MM.1S (cell line): ENCODE data around the gene UTS2R.

Experiments
- DNase-seq: peaks from one replicate; pipeline ENCODE4 v3.0.0-alpha.2; 2015
- H2AFZ ChIP-seq: fragments of 300-600 bp; sonication (generic); 2 replicates; pipeline ENCODE4 v1.6.0; 2016; ENCODE audit warnings: antibody characterized with exemption, low read length
- H3F3A ChIP-seq: fragments of 300-600 bp; sonication (generic); 2 replicates; pipeline ENCODE4 v1.6.1; 2016; ENCODE audit warnings: mild to moderate bottlenecking, antibody characterized with exemption, low read length, moderate library complexity, mixed read lengths; ENCODE audit not compliant: insufficient read depth
- H3K27ac ChIP-seq: fragments of 300-600 bp; sonication (generic); 2 replicates; pipeline ENCODE4 v1.5.1; 2016; ENCODE audit warnings: mild to moderate bottlenecking, low read length
- H3K27me3 ChIP-seq: fragments of 300-600 bp; sonication (generic); replicated peaks from 2 replicates; pipeline ENCODE4 v1.6.0; 2016; ENCODE audit warnings: low read length; ENCODE audit not compliant: insufficient read depth
- H3K36me3 ChIP-seq: fragments of 300-600 bp; sonication (generic); replicated peaks from 2 replicates; pipeline ENCODE4 v1.6.1; 2016; ENCODE audit warnings: mild to moderate bottlenecking, low read length, mixed read lengths; ENCODE audit not compliant: insufficient read depth
- H3K4me1 ChIP-seq: fragments of 300-600 bp; sonication (generic); 2 replicates; pipeline ENCODE4 v1.6.1; 2016; ENCODE audit warnings: low read length, mixed read lengths
- H3K4me2 ChIP-seq: fragments of 300-600 bp; sonication (generic); 2 replicates; pipeline ENCODE4 v1.6.0; 2016; ENCODE audit warnings: low read depth, low read length
- H3K4me3 ChIP-seq: fragments of 300-600 bp; sonication (generic); 2 replicates; pipeline ENCODE4 v1.5.1; 2016; ENCODE audit warnings: low read length, mixed read lengths
- H3K79me2 ChIP-seq: fragments of 300-600 bp; sonication (generic); 2 replicates; pipeline ENCODE4 v1.6.1; 2016; ENCODE audit warnings: mixed run types, low read length, mixed read lengths
- H3K9ac ChIP-seq: fragments of 300-600 bp; sonication (generic); 2 replicates; pipeline ENCODE4 v1.6.1; 2016; ENCODE audit warnings: low read length, mixed read lengths
- H3K9me2 ChIP-seq: fragments of 300-600 bp; sonication (generic); replicated peaks from 2 replicates; pipeline ENCODE4 v1.6.1; 2016; ENCODE audit warnings: mild to moderate bottlenecking, low read length, mixed read lengths; ENCODE audit not compliant: insufficient read depth
- H3K9me3 ChIP-seq: fragments of 300-600 bp; sonication (generic); replicated peaks from 2 replicates; pipeline ENCODE4 v1.6.1; 2016; ENCODE audit warnings: mild to moderate bottlenecking, low read length, mixed read lengths; ENCODE audit not compliant: insufficient read depth
- H4K20me1 ChIP-seq: fragments of 300-600 bp; sonication (generic); 2 replicates; pipeline ENCODE4 v1.6.1; 2016; ENCODE audit warnings: mild to moderate bottlenecking, low read length, moderate library complexity, mixed read lengths; ENCODE audit not compliant: insufficient read depth
- CTCF ChIP-seq: fragments of 300-600 bp; sonication (generic); IDR thresholded peaks from 2 replicates; pipeline ENCODE4 v1.5.1; 2016; ENCODE audit warnings: antibody characterized with exemption, low read length, mixed read lengths
- EZH2 ChIP-seq: fragments of 300-600 bp; sonication (generic); optimal IDR thresholded peaks from 2 replicates; pipeline ENCODE3; 2017; ENCODE audit warnings: low read depth, mild to moderate bottlenecking, antibody characterized with exemption, low read length, mixed read lengths
- EZH2phosphoT487 ChIP-seq: fragments of 300-600 bp; sonication (generic); IDR thresholded peaks from 2 replicates; pipeline ENCODE4 v1.6.1; 2018; ENCODE audit warnings: antibody characterized with exemption, low read length

The UTS2R gene

DNA sequence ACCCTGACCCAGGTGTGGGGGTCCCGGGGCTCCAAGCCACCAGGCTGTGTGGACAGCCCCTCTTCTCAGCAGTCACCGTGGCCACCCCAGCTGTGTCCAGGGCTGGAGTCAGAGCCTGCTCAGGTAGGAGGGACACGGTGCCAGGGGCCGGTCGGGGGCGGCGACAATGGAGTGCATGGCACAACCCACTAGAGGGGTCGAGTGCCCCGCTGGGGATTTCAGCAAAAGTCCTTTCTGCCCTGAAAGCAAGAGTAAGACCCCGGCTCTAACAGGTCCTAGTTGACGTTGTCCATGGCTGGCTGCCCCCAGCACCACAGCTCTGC is 11.3 kb downstream of the UTS2R start:
- Histone ChIP-seq H4K20me1 (no peaks in the 10 kb centered on the region), H3K27me3 (no peaks in the 10 kb centered on the region; the same call in 1 of the 2 replicates), H3K9me3 (no peaks in the 10 kb centered on the region), H3K4me2 (no peak overlapping the region), H3K9me2 (no peaks in the 10 kb centered on the region), H2AFZ (no peak overlapping the region), H3K79me2 (no peaks in the 10 kb centered on the region), H3K4me1 (peaks cover 3% of the 10 kb centered on the region; the same call in 1 of the 2 replicates), H3F3A (no peaks in the 10 kb centered on the region), H3K4me3 (no peak overlapping the region), H3K9ac (no peak overlapping the region), H3K27ac (no peak overlapping the region), H3K36me3 (no peaks in the 10 kb centered on the region)
- TF ChIP-seq CTCF: no peak
- no peak for TF ChIP-seq EZH2
- no peak for TF ChIP-seq EZH2phosphoT487
- no peak for DNase-seq

DNA sequence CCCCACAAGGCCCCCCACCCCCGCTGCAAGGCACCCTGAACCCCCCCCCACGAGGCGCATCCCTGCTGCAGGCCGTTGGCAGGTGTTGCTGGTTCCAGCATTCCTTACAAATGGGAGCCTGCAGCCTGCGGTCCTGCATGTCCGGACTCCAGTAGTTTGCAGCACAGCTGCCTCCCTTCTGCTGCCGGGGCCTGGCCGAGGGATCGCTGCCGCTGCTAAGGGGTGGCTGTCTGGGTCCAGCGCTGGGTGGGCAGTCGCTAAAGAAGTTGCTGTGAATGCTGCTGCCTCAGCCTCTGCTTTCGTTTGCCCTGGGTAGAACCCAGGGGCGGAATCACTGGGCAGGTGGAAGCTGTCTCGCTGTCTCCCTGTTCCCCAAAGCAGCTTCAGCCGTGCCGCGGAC is 11.8 kb downstream of the UTS2R start:
- DNase-seq: no peak
- no peak overlapping the region for H3K4me2 ChIP-seq
- H3K9me2 ChIP-seq: no peaks in the 10 kb centered on the region
- no peaks in the 10 kb centered on the region for H3K36me3 ChIP-seq
- TF ChIP-seq EZH2 (no peak), CTCF (no peak), EZH2phosphoT487 (no peak)
- peaks cover 3% of the 10 kb centered on the region; the same call in 1 of the 2 replicates for H3K4me1 ChIP-seq
- no peaks in the 10 kb centered on the region; the same call in 1 of the 2 replicates for H3K27me3 ChIP-seq
- H4K20me1 ChIP-seq: no peaks in the 10 kb centered on the region
- H3K4me3 ChIP-seq: no peak overlapping the region
- H2AFZ ChIP-seq: no peak overlapping the region
- no peak overlapping the region for H3K27ac ChIP-seq
- no peaks in the 10 kb centered on the region for H3F3A ChIP-seq
- H3K9me3 ChIP-seq: no peaks in the 10 kb centered on the region
- no peak overlapping the region for H3K9ac ChIP-seq
- H3K79me2 ChIP-seq: no peaks in the 10 kb centered on the region

DNA sequence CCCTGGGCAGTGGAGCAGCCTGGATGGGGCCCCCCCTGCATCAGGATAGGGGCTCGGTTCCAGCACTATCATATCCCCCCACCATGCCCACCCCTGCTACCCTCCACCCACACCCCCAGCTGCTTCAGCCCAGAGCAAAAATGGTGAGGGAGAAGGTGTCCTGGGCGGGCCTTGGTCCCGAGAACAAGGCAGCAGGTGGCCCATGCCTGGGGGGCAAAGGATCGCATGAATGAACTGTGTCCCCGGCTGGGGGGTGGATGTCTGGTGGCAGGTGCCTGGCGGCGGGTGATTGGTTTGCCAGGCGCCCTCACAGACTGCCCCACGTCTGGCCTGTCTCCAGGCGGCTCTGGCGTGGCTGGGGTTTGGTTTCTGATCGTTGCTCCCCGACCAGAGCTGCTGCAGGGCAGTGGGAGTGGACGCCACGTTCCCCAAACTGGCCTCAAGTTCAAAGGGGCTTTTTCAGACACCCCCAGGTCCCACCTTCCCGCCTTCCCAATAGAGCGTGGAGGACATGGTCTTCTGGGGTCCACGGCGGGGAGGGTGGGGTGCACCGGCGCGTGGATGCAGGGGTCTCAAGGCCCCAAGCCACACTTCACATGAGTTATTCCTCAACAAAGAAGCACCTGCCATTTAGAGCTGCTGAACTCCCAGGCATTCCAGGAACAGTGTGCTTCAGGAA is 12.6 kb downstream of the UTS2R start:
- no peaks in the 10 kb centered on the region for H3K79me2 ChIP-seq
- H3F3A ChIP-seq: no peaks in the 10 kb centered on the region
- no peak overlapping the region; the same call in 1 of the 2 replicates for H3K4me2 ChIP-seq
- H3K27me3 ChIP-seq: no peaks in the 10 kb centered on the region
- no peak overlapping the region for H2AFZ ChIP-seq
- H3K9me3 ChIP-seq: no peaks in the 10 kb centered on the region
- no peaks in the 10 kb centered on the region for H3K9me2 ChIP-seq
- H3K4me3 ChIP-seq: no peak overlapping the region
- no peaks in the 10 kb centered on the region for H3K36me3 ChIP-seq
- H4K20me1 ChIP-seq: no peaks in the 10 kb centered on the region
- no peak for TF ChIP-seq EZH2
- no peak; the same call in 1 of the 2 replicates for TF ChIP-seq CTCF
- TF ChIP-seq EZH2phosphoT487: no peak
- no peak for DNase-seq
- H3K27ac ChIP-seq: no peak overlapping the region
- no peak overlapping the region for H3K9ac ChIP-seq
- H3K4me1 ChIP-seq: peaks cover 3% of the 10 kb centered on the region; the same call in 1 of the 2 replicates
